HepG2 (cell line): ENCODE results near the gene ZBP1. TPM values are rescaled to one million over a fixed set of nuclear protein-coding genes. Genes with fewer than 3 reads are reported as not detected.

Source experiments
- ATAC-seq: fragments of 200-7000 bp; cut with Tn5 transposase; 3 replicates; pipeline ENCODE4 v1.9.1; 2020; ENCODE audit warnings: mild to moderate bottlenecking, moderate library complexity
- BruUV-seq: library from RNA; stranded (reverse); fragments of 400-500 nt; replicated peaks from 2 replicates; lab custom pipeline; 2021; lab: Mats Ljungman, UMichigan
- CTCF ChIA-PET: fragments of 300-600 bp; formaldehyde crosslinking; extraction: SDS; loops from one replicate; lab custom pipeline; 2021; ENCODE audit warnings: low total read pairs, inconsistent platforms, low intra/inter-chr PET ratio; lab: Yijun Ruan, JAX
- POLR2A ChIA-PET: fragments of 350-600 bp; sonication (Branson Sonifier 250); formaldehyde crosslinking; loops from one replicate; lab custom pipeline; 2020; ENCODE audit warnings: antibody characterized with exemption, inconsistent platforms; lab: Yijun Ruan, JAX
- DNase-seq: peaks from one replicate; pipeline ENCODE4 v3.0.0-alpha.2; 2015; ENCODE audit warnings: low spot score
- FAIRE-seq: peaks from 3 replicates; lab custom pipeline; 2011; peaks lifted over from hg19 to GRCh38; lab: Jason Lieb, UNC
- H2AFZ ChIP-seq: one replicate; pipeline ENCODE4 v1.6.1; 2011; ENCODE audit warnings: low read length, inconsistent platforms
- H3K27ac ChIP-seq: fragments of 300-600 bp; 3 replicates; pipeline ENCODE4 v1.8.0; 2011; ENCODE audit warnings: mixed run types, mild to moderate bottlenecking, mixed read lengths, low read length, inconsistent platforms; ENCODE audit not compliant: insufficient read depth; ENCODE audit errors: extremely low read length
- H3K27me3 ChIP-seq, 2 experiments: fragments of 200-600 bp in 1 of 2; 2 replicates in 1 of 2; 3 replicates in 1 of 2; pipeline versions ENCODE4 v1.6.0 to v1.8.0; 2011; ENCODE audit warnings: low read length in 2 of 2, mild to moderate bottlenecking in 2 of 2, moderate library complexity in 2 of 2, inconsistent platforms in 1 of 2; ENCODE audit not compliant: insufficient read depth in 2 of 2, control insufficient read depth in 1 of 2
- H3K36me3 ChIP-seq, 2 experiments: fragments of 200-600 bp in 1 of 2; replicated peaks in 1 of 2; 2 replicates in 1 of 2; 3 replicates in 1 of 2; pipeline versions ENCODE4 v1.5.1 to v1.8.0; 2011; ENCODE audit warnings: low read length in 2 of 2, inconsistent platforms in 1 of 2; ENCODE audit not compliant: insufficient read depth in 2 of 2, control insufficient read depth in 1 of 2
- H3K4me1 ChIP-seq: 2 replicates; pipeline ENCODE4 v1.5.1; 2012; ENCODE audit warnings: low read length, inconsistent platforms; ENCODE audit not compliant: insufficient read depth
- H3K4me2 ChIP-seq: 2 replicates; pipeline ENCODE4 v1.6.0; 2011; ENCODE audit warnings: low read depth, low read length, inconsistent platforms
- H3K4me3 ChIP-seq, 3 experiments: fragments of 200-600 bp in 1 of 3; sonication (generic), shearing (Covaris generic) in 1 of 3; replicated peaks in 1 of 3; 2 replicates each; pipeline ENCODE4 v1.5.1; 2011 to 2016; ENCODE audit warnings: low read length in 3 of 3, inconsistent platforms in 2 of 3, low read depth in 2 of 3, mild to moderate bottlenecking in 2 of 3, control low read depth in 1 of 3, mixed read lengths in 1 of 3; ENCODE audit not compliant: insufficient read depth in 1 of 3
- H3K79me2 ChIP-seq: one replicate; pipeline ENCODE4 v1.6.1; 2011; ENCODE audit warnings: low read length, inconsistent platforms; ENCODE audit not compliant: insufficient read depth
- H3K9ac ChIP-seq: 2 replicates; pipeline ENCODE4 v1.6.0; 2011; ENCODE audit warnings: mild to moderate bottlenecking, low read depth, low read length, inconsistent platforms; ENCODE audit not compliant: insufficient read depth
- H3K9me3 ChIP-seq: 2 replicates; pipeline ENCODE4 v1.5.1; 2012; ENCODE audit warnings: mild to moderate bottlenecking, low read length
- H4K20me1 ChIP-seq: 2 replicates; pipeline ENCODE4 v1.6.0; 2011; ENCODE audit warnings: inconsistent platforms, mild to moderate bottlenecking, low read length, moderate library complexity; ENCODE audit not compliant: insufficient read depth
- DNMT3B ChIP-seq: conservative IDR thresholded peaks from 2 replicates; pipeline ENCODE4 v1.6.1; 2016; ENCODE audit warnings: missing biosample characterization, control low read depth
- HMG20B ChIP-seq: conservative IDR thresholded peaks from 2 replicates; pipeline ENCODE4 v1.6.1; 2016; ENCODE audit warnings: missing genetic modification reagents, missing compliant biosample characterization
- IRX3 ChIP-seq: sonication (generic); formaldehyde crosslinking; IDR thresholded peaks from 2 replicates; pipeline ENCODE4 v1.8.1; 2023; ENCODE audit warnings: mild to moderate bottlenecking, low read depth, missing genetic modification reagents, borderline replicate concordance
- MTA1 ChIP-seq: sonication (generic); formaldehyde crosslinking; IDR thresholded peaks from 2 replicates; pipeline ENCODE4 v1.4.0; 2020; ENCODE audit warnings: missing genetic modification reagents, mild to moderate bottlenecking, borderline replicate concordance
- NPAS2 ChIP-seq: sonication (generic); formaldehyde crosslinking; IDR thresholded peaks from 2 replicates; pipeline ENCODE4 v1.8.0; 2022; ENCODE audit warnings: mild to moderate bottlenecking, missing genetic modification reagents, borderline replicate concordance
- PHF20 ChIP-seq: sonication (generic); formaldehyde crosslinking; IDR thresholded peaks from 2 replicates; pipeline ENCODE4 v1.5.0; 2020; ENCODE audit warnings: mild to moderate bottlenecking, missing genetic modification reagents
- PHF5A ChIP-seq: IDR thresholded peaks from one replicate; pipeline ENCODE4 v1.6.1; 2018; ENCODE audit warnings: low read depth, missing genetic modification reagents; ENCODE audit not compliant: unreplicated experiment
- SMAD9 ChIP-seq: sonication (generic); formaldehyde crosslinking; IDR thresholded peaks from 2 replicates; pipeline ENCODE4 v1.5.1; 2020; ENCODE audit warnings: mild to moderate bottlenecking, missing genetic modification reagents
- ZNF556 ChIP-seq: sonication (generic); formaldehyde crosslinking; IDR thresholded peaks from 2 replicates; pipeline ENCODE4 v1.4.0; 2020; ENCODE audit warnings: mild to moderate bottlenecking, missing genetic modification reagents, borderline replicate concordance
- ZNF616 ChIP-seq: sonication (generic); formaldehyde crosslinking; IDR thresholded peaks from 2 replicates; pipeline ENCODE4 v1.5.0; 2020; ENCODE audit warnings: low read depth, mild to moderate bottlenecking, missing genetic modification reagents
- ZNF878 ChIP-seq: sonication (generic); formaldehyde crosslinking; IDR thresholded peaks from 2 replicates; pipeline ENCODE4 v1.8.1; 2023; ENCODE audit warnings: mild to moderate bottlenecking, missing genetic modification reagents, moderate library complexity
- WGBS: methylation state at CpG from one replicate; pipeline ENCODE4 v1.1.6; 2017; ENCODE audit warnings: low lambda C conversion rate; 5-methylcytosine and 5-hydroxymethylcytosine counted together
- in situ Hi-C: cut with HindIII; loops from 2 replicates; pipeline ENCODE4 v1.10.0; 2017; ENCODE audit warnings: low pct_unique_long_range_greater_than_20kb; ENCODE audit not compliant: extremely low pct_ligation_motif_present
- intact Hi-C: fragments of 100-400 bp; cut with micrococcal nuclease; formaldehyde crosslinking; loops from one replicate; pipeline ENCODE4 v1.10.0; 2022; ENCODE audit not compliant: unreplicated experiment
- polyA plus RNA-seq, 8 experiments: library from polyadenylated mRNA; depleted of rRNA in 3 of 8; stranded (reverse) in 7 of 8; unstranded in 1 of 8; fragments of >200 nt; fragmentation: Illumina TruSeq in 4 of 8; extraction: Trizol in 4 of 8; gene quantifications; 2 replicates each; pipeline versions ENCODE4 v1.2.1 to v1.2.3, GENCODE V29; 2011 to 2016; ENCODE audit warnings: low read depth in 4 of 8, missing spikeins in 1 of 8, mixed read lengths in 1 of 8; ENCODE audit not compliant: insufficient read depth in 1 of 8
- total RNA-seq, 5 experiments: library from RNA; depleted of rRNA; stranded (reverse); fragments of >200 nt; fragmentation: Illumina TruSeq; extraction: Trizol; gene quantifications; 2 replicates each; pipeline ENCODE4 v1.2.3, GENCODE V29; 2016; ENCODE audit warnings: low read depth in 1 of 5
- TF ChIP-seq, protein P1 (sequence below): sonication (generic); formaldehyde crosslinking; IDR thresholded peaks from 2 replicates; pipeline ENCODE4 v1.5.0; 2020; ENCODE audit warnings: missing genetic modification reagents, mild to moderate bottlenecking, borderline replicate concordance
- TF ChIP-seq, protein P2 (sequence below): sonication (generic); formaldehyde crosslinking; IDR thresholded peaks from 2 replicates; pipeline ENCODE4 v1.4.0; 2020; ENCODE audit warnings: mild to moderate bottlenecking, low read depth, missing genetic modification reagents
- TF ChIP-seq, protein P3 (sequence below): sonication (generic); formaldehyde crosslinking; conservative IDR thresholded peaks from 2 replicates; pipeline ENCODE4 v1.5.0; 2020; ENCODE audit warnings: missing genetic modification reagents

ZBP1 gene
- total and polyA plus RNA-seq, 2 of the 13 experiments (the other 11 are each of a cell fraction or from before 2014, with no cell fraction given) = not detected

DNA sequence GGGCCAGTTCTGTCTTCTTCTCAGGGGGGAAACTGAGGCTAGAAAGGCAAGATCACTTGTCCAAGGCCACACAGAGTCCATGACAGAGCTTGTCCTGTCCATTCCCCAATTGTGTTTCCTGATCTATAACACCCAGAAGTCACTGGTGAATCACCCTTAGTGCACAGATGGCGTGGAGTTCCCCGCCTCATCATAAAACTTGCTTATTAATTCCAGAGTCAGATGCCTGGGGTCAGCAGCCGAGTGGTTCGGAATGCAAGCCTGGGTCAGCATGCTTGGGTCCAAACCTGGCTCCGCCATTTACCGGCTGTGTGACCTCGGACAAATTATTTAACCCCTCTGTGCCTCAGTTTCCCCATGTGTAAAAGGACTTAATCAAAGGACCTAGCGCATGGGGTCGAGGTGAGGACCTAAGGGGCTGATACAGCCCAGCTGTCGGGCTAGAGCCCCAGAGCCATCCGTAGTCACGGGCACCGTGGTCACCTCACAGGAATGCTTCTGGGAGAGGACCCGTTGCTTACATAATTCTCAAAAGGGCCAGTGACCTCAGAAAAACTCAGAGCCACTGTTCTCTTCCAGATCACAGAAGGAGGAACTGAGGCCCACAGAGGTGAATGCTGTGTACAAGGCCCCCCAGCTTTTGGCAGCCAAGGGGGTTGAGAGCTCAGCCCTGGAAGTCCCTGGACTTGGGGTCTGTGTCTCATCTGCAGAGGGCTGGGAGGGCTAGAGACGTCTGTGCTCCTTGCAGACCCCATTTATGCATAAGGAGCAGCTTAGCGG is 1.4 kb upstream of the ZBP1 start:
- peaks cover 9% of the 10 kb centered on the region; the same call in 1 of the 2 replicates for H3K9me3 ChIP-seq
- H3K27me3 ChIP-seq = peaks cover 2 to 63% of the 10 kb centered on the region in 2 experiments; a peak in 4 of 5 replicates
- H3K9ac ChIP-seq = no peak overlapping the region
- DNase-seq = no peak
- no peak overlapping the region for H3K4me2 ChIP-seq
- BruUV-seq = no TSS peak
- H4K20me1 ChIP-seq = no peaks in the 10 kb centered on the region
- intact Hi-C loops (loop anchor here (1.0 kb wide), 1 partner anchor 558 kb away; no protein-coding TSS in a partner anchor), in situ Hi-C loops (no loop called here)
- H3K27ac ChIP-seq = no peak overlapping the region
- no peak for ATAC-seq
- ChIA-PET POLR2A (no interaction called here), CTCF (interaction anchor here (1.4 to 2.4 kb wide), 2 partner anchors 558 to 589 kb away, joined by 5 to 26 read pairs; no protein-coding TSS in a partner anchor)
- 43% methylated on average over 16 of the region's 16 CpGs for WGBS
- no peak for FAIRE-seq
- H2AFZ ChIP-seq = no peak overlapping the region
- no peaks in the 10 kb centered on the region for H3K4me1 ChIP-seq
- TF ChIP-seq PHF5A = no peak
- TF ChIP-seq IRX3 = no peak
- TF ChIP-seq SMAD9 = no peak
- no peak overlapping the region for H3K4me3 ChIP-seq
- no peaks in the 10 kb centered on the region for H3K36me3 ChIP-seq
- H3K79me2 ChIP-seq = no peaks in the 10 kb centered on the region

DNA sequence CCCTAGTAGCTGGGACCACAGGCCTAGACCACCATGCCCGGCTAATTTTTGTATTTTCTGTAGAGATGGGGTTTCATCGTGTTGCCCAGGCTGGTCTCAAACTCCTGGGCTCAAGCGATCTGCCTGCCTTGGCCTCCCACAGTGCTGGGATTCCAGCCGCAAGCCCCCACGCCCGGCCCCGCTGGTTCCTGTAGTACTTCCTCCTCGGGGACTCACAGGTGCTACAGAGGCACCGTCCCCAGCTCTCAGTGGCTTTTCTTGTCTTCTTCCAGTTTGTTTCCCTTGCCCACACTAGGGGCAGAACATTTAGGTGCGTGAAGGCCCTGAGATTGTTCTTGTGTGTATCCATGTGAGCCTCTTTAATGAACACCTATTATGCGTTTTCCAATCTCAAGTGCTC is 773 bp upstream of the ZBP1 start:
- H3K4me1 ChIP-seq = no peaks in the 10 kb centered on the region
- H4K20me1 ChIP-seq = no peaks in the 10 kb centered on the region
- H3K27me3 ChIP-seq = peaks cover 2 to 65% of the 10 kb centered on the region in 2 experiments; a peak in 4 of 5 replicates
- no peak for FAIRE-seq
- in situ Hi-C loops (no loop called here), intact Hi-C loops (no loop called here)
- no TSS peak for BruUV-seq
- 31% methylated on average over 11 of the region's 11 CpGs for WGBS
- no peak for ATAC-seq
- no peak overlapping the region for H3K9ac ChIP-seq
- no peaks in the 10 kb centered on the region for H3K36me3 ChIP-seq
- H3K9me3 ChIP-seq = peaks cover 9% of the 10 kb centered on the region; the same call in 1 of the 2 replicates
- no peak overlapping the region for H2AFZ ChIP-seq
- no peaks in the 10 kb centered on the region for H3K79me2 ChIP-seq
- CTCF ChIA-PET = no interaction called here
- POLR2A ChIA-PET = no interaction called here
- H3K4me2 ChIP-seq = no peak overlapping the region
- no peak for DNase-seq
- H3K27ac ChIP-seq = no peak overlapping the region
- H3K4me3 ChIP-seq = no peak overlapping the region
- no peak for TF ChIP-seq DNMT3B (CRISPR knock-in tag)
- TF ChIP-seq, protein P1, sequence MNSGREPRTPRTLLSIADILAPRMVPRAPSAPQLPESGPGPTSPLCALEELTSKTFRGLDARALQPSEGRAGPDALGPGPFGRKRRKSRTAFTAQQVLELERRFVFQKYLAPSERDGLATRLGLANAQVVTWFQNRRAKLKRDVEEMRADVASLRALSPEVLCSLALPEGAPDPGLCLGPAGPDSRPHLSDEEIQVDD (CRISPR knock-in tag) = no peak
- no peak for TF ChIP-seq ZNF878 (CRISPR knock-in tag)
- TF ChIP-seq HMG20B (CRISPR knock-in tag) = no peak
- TF ChIP-seq ZNF616 (CRISPR knock-in tag) = no peak
- TF ChIP-seq, protein P2, sequence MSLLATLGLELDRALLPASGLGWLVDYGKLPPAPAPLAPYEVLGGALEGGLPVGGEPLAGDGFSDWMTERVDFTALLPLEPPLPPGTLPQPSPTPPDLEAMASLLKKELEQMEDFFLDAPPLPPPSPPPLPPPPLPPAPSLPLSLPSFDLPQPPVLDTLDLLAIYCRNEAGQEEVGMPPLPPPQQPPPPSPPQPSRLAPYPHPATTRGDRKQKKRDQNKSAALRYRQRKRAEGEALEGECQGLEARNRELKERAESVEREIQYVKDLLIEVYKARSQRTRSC = no peak
- TF ChIP-seq NPAS2 (CRISPR knock-in tag) = no peak
- no peak for TF ChIP-seq ZNF556
- no peak for TF ChIP-seq PHF20 (CRISPR knock-in tag)
- no peak for TF ChIP-seq MTA1 (CRISPR knock-in tag)
- TF ChIP-seq, protein P3, sequence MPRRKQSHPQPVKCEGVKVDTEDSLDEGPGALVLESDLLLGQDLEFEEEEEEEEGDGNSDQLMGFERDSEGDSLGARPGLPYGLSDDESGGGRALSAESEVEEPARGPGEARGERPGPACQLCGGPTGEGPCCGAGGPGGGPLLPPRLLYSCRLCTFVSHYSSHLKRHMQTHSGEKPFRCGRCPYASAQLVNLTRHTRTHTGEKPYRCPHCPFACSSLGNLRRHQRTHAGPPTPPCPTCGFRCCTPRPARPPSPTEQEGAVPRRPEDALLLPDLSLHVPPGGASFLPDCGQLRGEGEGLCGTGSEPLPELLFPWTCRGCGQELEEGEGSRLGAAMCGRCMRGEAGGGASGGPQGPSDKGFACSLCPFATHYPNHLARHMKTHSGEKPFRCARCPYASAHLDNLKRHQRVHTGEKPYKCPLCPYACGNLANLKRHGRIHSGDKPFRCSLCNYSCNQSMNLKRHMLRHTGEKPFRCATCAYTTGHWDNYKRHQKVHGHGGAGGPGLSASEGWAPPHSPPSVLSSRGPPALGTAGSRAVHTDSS (CRISPR knock-in tag) = no peak
